ENCODE data around the gene HECTD4. TPM values are rescaled to one million over a fixed set of nuclear protein-coding genes. Genes with fewer than 3 reads are reported as not detected.

The HECTD4 gene
- total RNA-seq, 1 experiment from 2014 or later = 31.2 TPM

GRCh38 chr12:112131686-112132085, 250.5 kb downstream of the HECTD4 start (continued):
- TF ChIP-seq, protein P1, sequence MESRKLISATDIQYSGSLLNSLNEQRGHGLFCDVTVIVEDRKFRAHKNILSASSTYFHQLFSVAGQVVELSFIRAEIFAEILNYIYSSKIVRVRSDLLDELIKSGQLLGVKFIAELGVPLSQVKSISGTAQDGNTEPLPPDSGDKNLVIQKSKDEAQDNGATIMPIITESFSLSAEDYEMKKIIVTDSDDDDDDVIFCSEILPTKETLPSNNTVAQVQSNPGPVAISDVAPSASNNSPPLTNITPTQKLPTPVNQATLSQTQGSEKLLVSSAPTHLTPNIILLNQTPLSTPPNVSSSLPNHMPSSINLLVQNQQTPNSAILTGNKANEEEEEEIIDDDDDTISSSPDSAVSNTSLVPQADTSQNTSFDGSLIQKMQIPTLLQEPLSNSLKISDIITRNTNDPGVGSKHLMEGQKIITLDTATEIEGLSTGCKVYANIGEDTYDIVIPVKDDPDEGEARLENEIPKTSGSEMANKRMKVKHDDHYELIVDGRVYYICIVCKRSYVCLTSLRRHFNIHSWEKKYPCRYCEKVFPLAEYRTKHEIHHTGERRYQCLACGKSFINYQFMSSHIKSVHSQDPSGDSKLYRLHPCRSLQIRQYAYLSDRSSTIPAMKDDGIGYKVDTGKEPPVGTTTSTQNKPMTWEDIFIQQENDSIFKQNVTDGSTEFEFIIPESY (IDR thresholded peaks at IDR 0.05; ENCODE audit: extremely low read depth, insufficient replicate concordance, low read length) = no peak
- TF ChIP-seq, protein P2, sequence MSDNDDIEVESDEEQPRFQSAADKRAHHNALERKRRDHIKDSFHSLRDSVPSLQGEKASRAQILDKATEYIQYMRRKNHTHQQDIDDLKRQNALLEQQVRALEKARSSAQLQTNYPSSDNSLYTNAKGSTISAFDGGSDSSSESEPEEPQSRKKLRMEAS (IDR thresholded peaks at IDR 0.05) = no peak
- no peak for TF ChIP-seq SRF (IDR thresholded peaks at IDR 0.05; ENCODE audit: low read depth)

DNA sequence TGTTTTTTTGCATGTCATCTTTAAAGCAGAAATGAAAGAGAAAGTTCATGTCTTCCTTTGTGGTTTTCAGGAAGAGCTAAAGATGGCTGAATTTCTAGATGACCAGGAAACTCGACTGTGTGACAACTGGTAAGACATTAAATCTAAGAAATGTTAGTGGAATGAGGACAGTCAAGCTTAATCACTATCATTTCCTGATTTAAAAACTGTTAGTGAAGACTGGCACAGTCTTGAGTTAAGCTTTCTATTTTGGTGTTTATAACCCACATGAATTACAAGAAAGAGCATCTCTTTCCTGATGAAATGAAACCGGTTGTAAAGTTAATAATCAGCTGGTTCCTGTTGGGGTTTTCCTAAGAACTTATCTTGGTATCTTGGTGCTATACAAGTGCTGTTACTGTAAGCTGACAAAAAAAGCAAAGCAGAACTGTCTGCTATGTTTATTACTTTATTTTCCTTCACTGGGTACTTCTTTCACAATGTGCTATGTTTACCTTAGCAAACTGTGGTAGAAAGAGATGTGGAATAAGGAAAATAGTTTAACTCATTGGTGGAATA, 251.7 kb downstream of the HECTD4 start:
- Histone ChIP-seq H3K4me1 (ENCODE audit: control insufficient read depth in 1 of 2, insufficient read depth in 2 of 2, low read length in 2 of 2) (peaks cover 5 to 26% of the 10 kb centered on the region in 2 experiments), H3K79me2 (ENCODE audit: insufficient read depth, low read length) (peaks cover 10% of the 10 kb centered on the region; the same call in 1 of the 2 replicates), H3K9me2 (ENCODE audit: insufficient read depth) (no peaks in the 10 kb centered on the region), H3K4me2 (ENCODE audit: low read length) (no peak overlapping the region), H3K9ac (ENCODE audit: low read length) (no peak overlapping the region), H3K36me3 (ENCODE audit: control insufficient read depth in 1 of 2, insufficient read depth in 2 of 2, low read length in 2 of 2) (peaks cover 6 to 8% of the 10 kb centered on the region in 2 experiments; a peak in 3 of 4 replicates), H4K20me1 (ENCODE audit: insufficient read depth) (no peaks in the 10 kb centered on the region), H3K9me3 (ENCODE audit: control insufficient read depth in 1 of 2, insufficient read depth in 1 of 2, low read depth in 1 of 2, low read length in 2 of 2) (no peaks in the 10 kb centered on the region), H2AFZ (ENCODE audit: low read depth, low read length, poor library complexity, severe bottlenecking) (no peak overlapping the region), H3K4me3 (replicated peaks in 1 of 2; ENCODE audit: low read depth in 1 of 2, low read length in 2 of 2) (no peak overlapping the region), H3K27ac (ENCODE audit: low read depth, low read length) (no peak overlapping the region), H3K27me3 (ENCODE audit: insufficient read depth, low read length) (no peaks in the 10 kb centered on the region)
- intact Hi-C loops (cut with micrococcal nuclease) = no loop called here
- RAD21 ChIA-PET (ENCODE audit: low non-redundant PET in 1 of 2, low total read pairs in 2 of 2, uncharacterized antibody in 2 of 2, unreplicated experiment in 2 of 2) = interaction anchor here in 1 of 2 experiments (0.5 kb wide), 1 partner anchor 408 kb away, joined by 3 read pairs; no protein-coding TSS in a partner anchor
- DNase-seq (ENCODE audit: low read depth, low spot score) = no peak
- CTCF ChIA-PET = no interaction called here
- TF ChIP-seq ELF1 (IDR thresholded peaks at IDR 0.05; ENCODE audit: borderline replicate concordance, low read depth) (no peak), JUND (IDR thresholded peaks at IDR 0.05) (no peak)
- BruUV-seq (replicated peaks) = no TSS peak
- ATAC-seq = no peak
- POLR2A ChIA-PET = no interaction called here
